Stromal cell of bone marrow (primary cell): ENCODE results near the gene DLEC1.
"Not testable (repeated sequence)": the region's sequence is repeated elsewhere in the genome, so short reads cannot be mapped to it uniquely, and the experiment has no call there.

Experiments used
- DNase-seq: peaks from one replicate; pipeline ENCODE4 v3.0.0-alpha.2; 2012; ENCODE audit warnings: low read depth

Gene DLEC1

DNA sequence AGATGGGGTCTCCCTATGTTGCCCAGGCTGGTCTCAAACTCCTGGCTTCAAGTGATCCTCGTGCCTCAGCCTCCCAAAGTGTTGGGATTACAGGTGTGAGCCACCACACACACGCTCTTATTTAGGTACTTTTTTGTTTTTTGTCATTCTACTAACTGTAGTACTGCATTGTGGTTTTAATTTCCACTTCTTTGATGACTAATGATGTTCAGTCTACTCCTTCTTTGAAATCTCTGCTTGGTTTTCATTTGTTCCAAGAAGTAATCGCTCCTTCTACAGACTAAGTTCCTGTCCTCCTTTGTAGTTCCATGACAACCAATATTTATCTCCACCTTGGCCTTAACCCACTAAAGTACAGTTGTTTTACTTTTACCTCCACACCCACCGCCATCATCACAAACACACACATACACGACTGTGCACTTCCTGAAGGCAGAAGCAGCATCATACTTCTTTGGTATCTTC is 529 bp upstream of the DLEC1 start:
- DNase-seq, result no peak

DNA sequence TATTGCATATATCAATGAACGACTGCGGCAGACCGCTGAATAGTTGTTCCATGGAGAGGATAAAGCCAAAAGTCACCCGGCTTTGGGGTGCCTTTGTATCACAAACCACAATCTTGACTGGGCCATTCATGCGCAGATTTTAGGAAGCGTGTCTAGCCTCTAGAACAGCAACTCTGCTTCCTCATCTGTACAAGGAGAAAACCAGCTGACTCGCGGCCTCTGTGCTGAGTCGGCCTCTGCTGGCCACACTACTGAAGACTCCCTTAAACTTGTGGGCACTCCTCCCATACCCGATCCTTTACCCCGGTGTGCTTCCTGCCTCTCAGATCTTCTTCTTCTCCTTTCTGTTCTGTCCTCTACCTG is 872 bp downstream of the DLEC1 start:
- DNase-seq, result no peak

DNA sequence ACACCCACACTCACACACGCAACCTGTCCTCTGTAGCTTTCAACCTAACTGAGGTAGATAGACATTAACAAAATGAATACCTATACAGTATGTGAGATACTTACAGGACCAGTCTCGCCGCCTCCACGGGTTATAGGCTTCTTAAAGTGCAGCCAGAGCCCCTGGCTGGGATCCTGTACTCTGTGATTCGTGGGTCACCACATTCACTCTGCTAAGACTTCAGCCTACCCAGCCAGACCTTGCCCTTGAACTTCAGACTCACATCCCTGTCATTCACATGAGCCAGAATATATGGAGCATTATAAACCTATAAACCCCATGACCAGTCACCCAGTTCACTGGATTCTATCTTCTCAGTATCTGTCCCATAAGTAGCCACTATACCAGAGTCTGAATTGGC is 1.4 kb downstream of the DLEC1 start:
- DNase-seq, result no peak

DNA sequence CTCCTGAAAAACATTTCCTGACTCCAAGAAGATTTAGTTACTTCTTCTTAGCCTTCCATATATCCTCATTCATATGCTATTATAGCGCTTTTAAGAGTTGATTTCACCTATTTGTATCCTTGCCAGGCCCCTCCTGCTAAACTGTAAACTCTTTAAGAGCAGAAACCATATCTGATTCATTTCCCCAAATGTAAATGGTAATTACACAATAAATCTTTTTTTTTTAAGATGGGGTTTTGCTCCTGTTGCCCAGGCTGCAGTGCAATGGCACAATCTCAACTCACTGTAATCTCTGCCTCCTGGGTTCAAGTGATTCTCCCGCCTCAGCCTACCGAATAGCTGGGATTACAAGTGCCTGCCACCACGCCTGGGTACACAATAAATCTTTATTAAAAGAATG is 4.5 kb downstream of the DLEC1 start:
- DNase-seq, result no peak

DNA sequence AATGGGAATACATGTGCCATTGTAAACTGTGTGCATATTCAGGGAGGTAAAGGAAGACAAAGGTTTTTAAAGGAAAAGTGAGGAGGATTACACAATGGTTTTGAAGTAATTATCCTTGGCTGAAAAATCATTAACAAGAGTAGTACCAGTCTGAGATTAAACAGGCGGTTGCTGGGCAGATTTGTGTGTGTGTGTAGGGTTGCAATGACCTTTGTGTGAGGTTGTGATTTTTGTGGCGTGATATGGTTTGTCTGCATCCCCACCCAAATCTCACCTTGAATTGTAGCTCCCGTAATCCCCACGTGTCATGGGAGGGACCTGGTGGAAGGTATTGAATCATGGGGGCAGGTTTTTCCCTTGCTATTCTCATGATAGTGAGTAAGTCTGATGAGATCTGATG is 7.0 kb downstream of the DLEC1 start:
- DNase-seq, result no peak

DNA sequence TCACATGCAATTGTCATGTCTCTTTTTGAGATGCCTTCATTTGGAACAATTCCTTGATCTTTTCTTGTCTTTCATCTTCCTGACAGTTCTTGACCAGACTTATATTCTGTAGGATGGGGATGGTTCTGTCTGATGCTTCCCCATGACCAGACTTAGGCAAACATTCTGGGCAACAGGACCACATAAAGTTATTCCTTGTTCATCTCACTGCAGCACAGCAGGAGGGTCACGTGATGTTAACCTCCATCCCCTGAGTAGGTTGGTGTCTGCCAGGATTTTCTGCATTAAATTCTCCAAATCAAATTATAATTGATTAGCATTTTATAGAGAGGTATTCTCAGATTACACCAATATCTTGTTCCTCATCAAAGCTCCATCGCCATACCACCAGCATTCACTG is 7.8 kb downstream of the DLEC1 start:
- no peak for DNase-seq

DNA sequence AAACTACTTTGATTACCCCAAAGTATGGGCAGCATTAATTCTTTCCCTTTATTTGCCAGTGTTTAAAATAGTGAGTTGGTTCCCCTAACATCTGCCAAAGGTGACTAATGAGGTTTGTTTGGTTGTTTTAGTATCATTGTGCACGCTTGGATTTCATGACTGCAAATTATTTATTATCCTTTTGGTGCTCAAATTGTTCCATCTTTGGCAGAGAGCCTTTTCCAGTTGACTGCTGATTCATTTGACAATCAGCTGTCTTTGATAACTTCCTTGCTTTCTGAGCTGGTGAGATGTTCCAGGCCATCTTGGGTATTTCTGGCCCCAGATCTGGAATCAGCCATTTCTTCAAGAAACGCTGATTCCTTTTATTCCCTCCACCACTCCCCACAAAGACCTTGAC is 8.9 kb downstream of the DLEC1 start:
- no peak for DNase-seq

DNA sequence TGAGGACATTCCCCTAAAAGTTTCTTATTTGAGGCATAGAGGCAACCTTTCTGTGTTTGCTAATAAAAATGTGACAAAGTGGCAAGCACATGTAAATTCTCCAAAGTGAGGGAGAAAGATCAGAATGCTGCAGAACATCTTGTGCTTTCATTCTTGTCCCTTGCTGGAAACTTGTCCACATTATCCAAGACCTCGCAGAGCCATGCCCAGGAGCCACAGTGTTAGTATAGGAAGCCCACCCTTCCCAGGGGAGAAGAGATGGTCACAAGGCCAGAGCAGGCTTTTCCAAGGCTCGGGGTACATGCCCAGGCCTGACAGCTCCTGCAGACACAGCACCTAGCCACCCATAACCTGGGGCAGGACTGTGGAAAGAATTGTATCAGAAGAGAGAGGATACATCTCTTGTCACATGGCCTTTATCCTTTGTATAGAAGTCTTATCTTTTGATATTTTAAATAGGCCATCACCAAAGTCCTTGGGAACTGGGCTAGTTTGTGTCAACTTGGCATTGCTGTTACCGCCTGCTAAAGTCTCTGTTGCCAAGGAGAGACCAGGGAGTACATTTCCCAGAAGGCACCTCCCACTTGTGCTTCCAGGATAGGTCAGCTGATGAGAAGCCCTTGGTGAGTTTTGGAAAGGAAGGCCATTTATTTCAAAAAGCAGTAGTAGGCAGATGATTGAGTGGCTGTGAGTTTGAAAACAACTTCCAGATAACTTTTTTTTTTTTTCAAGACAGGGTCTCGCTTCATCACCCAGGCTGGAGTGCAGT is 10.5 kb downstream of the DLEC1 start:
- no peak for DNase-seq

DNA sequence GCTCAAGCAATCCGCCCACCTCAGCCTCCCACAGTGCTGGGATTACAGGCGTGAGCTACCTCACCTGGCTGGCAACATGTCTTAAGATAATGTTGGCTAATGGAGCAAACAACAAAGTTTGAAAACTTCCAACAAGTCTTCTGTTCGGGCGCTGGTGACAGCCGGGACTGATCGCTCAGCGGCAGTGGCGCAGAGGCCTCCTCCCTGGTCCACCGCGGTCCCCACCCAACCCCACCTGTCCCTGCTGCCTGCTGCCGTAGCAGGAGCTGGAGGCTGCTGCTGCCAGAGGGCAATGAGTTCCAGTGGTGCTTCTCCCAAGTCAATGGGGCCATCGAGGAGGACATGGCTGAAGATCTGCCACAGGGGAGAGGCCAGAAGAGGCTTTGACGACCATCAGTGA is 12.1 kb downstream of the DLEC1 start:
- no peak for DNase-seq

DNA sequence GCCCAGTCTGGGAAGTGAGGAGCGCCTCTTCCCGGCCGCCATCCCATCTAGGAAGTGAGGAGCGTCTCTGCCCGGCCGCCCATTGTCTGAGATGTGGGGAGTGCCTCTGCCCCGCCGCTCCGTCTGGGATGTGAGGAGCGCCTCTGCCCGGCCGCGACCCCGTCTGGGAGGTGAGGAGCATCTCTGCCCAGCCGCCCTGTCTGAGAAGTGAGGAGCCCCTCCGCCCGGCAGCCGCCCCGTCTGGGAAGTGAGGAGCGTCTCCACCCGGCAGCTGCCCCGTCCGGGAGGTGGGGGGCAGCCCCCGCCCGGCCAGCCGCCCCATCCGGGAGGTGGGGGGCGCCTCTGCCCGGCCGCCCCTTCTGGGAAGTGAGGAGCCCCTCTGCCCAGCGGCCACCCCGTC is 14.3 kb downstream of the DLEC1 start:
- not testable (repeated sequence) for DNase-seq

DNA sequence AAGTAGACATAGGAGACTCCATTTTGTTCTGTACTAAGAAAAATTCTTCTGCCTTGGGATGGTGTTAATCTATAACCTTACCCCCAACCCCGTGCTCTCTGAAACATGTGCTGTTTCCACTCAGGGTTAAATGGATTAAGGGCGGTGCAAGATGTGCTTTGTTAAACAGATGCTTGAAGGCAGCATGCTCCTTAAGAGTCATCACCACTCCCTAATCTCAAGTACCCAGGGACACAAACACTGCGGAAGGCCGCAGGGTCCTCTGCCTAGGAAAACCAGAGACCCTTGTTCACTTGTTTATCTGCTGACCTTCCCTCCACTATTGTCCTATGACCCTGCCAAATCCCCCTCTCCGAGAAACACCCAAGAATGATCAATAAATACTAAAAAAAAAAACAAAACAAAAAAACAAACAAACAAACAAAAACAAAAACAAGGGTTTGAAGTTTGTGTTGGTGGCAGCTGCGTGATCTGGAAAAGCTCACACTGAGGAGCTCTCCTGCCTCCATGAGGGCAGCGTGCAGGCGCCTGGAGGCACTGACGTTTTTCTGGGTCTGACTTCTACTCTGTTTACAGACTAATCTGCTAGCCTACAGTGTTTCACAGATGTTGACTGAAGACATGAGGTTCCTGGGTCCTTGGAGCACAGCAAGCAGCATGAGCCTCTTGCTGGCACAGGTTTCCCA is 14.9 kb downstream of the DLEC1 start:
- not testable (repeated sequence) for DNase-seq

DNA sequence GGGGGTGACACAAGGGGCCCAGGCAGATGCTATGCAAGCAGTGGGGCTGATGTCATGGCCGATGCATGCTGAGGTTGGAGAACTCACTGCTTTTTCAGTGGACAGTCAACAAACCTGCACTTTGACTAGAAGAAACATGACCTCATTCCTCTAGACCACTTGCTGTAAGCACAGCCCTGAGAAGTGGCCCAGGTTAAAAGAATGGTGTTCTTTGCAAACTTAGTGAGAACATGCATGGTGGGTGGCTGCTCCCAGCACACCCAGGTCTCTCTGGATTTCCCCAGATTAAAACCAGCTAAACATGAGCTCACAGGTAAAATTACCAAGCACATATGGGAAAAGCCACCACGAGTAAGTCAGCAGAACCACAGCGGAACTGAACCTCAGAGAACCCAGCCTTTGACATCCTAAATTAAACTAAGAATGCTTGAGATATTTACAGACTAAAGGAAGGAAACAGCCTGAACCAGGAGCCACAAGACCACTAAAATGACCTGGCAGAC is 15.5 kb downstream of the DLEC1 start:
- DNase-seq, result no peak

DNA sequence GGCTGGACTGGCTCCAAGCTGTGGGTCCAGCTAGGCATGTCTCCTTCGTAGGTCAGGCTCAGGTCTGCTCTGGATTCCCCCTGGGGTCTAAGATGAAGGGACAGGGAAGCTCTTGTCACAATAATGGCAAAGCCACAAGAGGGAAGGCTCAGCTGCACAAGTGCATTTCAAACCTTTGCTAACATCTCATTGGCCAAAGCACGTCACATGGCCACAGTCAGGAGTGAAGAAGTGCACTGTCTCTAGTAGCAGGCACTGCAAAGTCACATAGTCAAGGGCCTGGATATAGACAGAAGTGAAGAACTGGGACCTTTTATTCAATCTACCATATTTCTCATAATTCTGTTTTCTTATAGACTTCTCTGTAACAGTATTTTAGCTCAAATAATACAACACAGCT is 20.1 kb downstream of the DLEC1 start:
- DNase-seq, result no peak

DNA sequence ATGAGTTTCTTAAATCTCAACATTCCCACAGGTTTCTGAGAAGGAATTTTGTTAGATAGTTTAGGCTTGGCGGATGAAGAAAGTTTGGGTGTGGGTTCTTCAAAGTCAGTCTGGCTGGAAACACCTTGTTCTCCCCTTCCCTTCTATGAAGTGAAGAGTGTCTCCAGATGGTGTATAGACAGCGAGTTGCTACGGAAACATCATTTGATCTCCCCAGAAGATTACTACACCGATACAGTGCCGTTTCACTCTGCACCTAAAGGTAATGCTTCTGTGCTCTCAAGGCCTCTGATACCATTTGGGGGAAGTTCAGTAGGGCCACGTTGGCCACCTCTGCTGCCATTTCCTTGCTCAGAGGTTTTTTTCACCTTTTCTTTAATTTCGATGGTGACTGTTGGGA is 20.6 kb downstream of the DLEC1 start:
- no peak for DNase-seq

DNA sequence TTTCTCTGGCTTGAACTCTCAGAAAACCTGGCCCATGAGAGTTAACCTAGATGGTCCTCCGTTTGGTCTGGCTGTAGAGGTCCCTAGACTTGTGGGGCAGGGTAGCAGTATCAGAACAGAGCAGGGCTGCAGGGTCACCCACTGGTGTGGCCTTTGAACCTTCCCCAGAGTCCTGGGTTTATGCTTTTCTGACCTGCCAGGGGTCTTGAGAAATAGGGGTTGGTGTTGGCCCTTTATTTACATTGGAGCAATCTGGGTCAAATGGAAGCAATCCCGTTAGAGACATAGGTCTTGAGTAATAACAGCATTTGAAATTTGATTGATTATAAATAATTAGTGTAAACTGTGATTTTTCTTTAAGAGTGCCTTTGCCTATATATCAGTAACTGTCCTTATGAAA is 23.8 kb downstream of the DLEC1 start:
- DNase-seq, result no peak

DNA sequence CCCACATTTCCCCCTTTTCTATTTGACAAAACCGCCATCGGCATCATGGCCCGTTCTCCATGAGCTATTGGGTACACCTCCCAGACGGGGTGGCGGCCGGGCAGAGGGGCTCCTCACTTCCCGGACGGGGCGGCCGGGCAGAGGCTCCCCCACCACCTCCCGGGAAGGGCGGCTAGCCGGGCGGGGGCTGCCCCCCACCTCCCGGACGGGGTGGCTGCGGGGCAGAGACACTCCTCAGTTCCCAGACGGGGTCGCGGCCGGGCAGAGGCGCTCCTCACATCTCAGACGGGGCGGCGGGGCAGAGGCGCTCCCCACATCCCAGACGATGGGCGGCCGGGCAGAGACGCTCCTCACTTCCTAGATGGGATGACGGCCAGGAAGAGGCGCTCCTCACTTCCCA is 25.4 kb downstream of the DLEC1 start:
- DNase-seq, result not testable (repeated sequence)

DNA sequence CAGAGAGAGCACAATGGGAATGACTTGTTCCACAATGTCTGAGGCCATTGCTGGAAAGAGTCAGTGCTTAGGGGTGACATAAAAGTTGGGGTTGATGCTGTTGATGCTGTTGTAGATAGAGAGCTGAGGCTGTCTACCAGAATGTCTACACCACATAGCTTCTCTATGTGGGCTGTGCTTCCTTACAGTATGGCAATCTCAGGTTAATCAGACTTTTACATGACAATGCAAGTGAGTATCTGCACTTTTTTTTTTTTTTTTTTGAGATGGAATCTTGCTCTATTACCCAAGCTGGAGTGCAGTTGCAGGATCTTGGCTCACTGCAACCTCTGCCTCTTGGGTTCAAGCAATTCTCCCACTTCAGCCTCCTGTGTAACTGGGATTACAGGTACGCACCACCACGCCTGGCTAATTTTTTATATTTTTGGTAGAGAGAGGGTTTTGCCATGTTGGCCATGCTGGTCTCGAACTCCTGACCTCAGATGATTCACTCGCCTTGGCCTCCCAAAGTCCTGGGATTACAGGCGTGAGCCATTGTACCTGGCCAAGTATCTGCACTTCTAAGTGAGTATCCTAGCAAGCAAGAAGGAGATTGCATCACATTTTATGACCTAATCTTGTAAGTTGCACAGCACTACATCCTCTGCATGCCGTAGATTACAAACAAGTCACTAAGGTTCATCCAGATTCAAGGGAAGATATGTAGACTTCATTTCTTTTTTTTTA is 28.7 kb downstream of the DLEC1 start:
- DNase-seq, result no peak

DNA sequence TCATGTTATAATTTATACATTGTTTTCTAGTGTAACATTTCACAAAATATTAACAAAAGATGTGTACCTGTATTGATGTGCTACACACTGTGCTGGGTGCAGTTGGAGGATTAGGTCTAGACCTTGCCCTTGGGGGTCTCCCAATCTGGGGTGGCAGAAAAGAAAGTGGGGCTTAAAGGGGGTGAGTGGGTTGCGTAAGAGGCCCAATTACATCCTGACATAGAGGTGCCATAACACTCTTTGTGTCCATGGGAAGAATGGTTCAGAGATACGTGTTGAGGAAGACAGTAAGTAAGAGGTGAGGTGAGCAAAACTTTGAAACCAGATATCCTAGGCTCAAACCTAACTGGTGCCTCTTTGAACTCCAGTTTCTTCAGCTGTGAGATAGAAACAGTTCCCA is 31.0 kb downstream of the DLEC1 start:
- DNase-seq, result no peak

DNA sequence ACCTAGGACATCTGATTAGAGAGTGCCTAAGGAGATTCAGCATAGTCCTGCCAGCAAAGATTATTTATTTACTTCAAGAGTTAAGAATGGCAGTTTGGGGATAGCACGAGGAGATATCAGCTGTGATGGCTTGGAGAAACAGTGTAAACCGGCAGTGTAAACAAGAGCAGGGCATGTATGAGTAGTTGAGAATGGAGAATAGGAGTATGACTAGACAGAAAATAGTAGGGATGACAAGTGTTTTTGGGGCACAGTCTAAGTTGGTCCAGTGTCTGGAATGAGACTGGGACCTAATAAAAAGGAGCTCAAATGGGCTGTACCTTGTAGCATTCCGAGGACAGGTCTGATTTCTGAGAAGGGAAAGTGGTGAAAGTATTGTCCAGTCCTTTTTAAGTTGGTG is 38.1 kb downstream of the DLEC1 start:
- DNase-seq, result not testable (repeated sequence)

DNA sequence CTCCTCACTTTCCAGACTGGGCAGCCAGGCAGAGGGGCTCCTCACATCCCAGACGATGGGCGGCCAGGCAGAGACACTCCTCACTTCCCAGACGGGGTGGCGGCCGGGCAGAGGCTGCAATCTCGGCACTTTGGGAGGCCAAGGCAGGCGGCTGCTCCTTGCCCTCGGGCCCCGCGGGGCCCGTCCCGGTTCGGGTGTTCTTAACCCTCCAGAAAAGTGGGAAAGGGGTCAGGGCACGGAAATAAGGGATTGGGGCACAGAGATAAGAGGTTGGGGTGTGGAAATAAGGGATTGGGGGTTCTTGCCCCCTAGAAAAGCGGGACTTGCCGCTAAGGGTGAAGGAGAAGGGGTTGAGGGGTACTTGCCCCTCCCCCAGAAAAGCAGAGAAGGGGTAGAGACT is 43.3 kb downstream of the DLEC1 start:
- not testable (repeated sequence) for DNase-seq

DNA sequence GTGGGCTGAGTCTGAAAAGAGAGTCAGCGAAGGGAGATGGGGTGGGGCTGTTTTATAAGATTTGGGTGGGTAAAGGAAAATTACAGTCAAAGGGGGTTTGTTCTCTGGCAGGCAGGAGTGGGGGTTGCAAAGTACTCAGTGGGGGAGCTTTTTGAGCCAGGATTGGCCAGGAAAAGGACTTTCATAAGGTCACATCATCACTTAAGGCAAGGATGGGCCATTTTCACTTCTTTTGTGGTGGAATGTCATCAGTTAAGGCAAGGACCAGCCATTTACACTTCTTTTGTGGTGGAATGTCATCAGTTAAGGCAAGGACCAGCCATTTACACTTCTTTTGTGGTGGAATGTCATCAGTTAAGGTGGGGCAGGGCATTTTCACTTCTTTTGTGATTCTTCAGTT is 44.2 kb downstream of the DLEC1 start:
- DNase-seq, result not testable (repeated sequence)

DNA sequence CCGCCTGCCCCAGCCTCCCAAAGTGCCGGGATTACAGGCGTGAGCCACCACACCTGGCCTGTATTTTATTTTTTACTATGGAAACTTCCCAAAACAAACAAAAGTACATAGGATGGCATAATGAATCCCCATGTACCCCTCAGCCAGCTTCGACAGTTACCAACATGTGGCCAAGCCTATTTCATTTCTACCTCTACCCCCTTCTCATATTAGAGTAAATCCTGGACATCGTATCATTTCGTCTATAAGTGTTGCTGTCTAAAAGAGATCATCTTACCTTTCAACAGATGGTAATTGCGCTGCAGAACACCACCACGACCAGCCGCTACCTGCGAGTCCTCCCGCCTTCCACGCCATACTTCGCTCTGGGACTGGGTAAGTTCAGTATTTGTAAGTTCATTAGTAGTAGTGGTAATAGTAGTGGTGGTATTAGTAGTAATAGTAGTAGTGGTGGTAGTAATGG is 44.9 kb downstream of the DLEC1 start:
- no peak for DNase-seq
